Measurements from ENCODE around the gene NGLY1.

Gene NGLY1

DNA sequence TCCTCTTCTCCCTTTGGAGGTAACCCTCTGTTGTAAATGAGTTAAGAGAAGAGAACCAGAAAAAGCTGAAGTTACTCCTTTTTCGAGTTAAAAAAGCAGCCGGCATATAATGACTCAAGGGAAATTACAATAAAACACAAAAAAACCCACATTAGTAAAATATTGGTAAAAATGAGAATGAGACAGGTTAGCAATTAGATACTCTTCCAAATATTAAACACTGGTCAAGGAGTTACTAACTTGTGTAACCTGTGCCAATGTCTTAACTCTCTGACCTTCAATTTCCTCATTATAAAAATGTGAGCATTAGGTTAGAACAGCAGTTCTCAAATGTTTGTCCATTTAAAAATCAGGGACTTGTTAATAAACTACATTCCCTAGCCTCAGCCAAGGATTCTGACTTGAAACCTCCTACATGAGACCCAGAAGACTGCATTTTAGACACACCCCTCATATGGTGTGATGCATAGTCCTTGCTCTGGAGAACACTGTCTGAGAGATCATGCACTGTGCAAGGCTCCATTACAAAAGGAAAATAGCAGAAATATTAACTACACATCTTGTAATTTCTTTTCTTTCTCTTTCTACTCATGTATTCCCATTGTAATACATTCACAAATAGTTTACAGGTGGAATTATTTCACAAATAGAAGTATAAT is 75.8 kb downstream of the NGLY1 start:
- DNase-seq: no peak

DNA sequence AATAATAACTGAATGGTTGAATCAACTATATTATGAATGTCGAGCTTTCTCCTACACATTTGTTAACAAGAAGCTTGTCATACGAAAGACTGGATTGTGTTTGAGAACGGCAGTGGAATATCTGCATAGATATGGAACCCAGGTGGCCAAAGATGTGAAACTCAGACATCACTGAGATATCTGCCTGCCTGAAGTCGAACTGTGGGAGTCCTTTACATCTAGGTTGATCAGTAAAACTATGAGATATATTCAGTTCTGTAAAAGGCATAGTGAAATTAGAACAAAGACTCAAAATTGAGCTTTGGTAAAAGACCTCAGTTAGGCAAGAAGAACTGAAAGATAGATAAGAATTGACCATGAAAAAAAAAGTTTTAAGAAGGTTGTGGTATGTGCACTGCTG is 77.0 kb downstream of the NGLY1 start:
- no peak for DNase-seq

DNA sequence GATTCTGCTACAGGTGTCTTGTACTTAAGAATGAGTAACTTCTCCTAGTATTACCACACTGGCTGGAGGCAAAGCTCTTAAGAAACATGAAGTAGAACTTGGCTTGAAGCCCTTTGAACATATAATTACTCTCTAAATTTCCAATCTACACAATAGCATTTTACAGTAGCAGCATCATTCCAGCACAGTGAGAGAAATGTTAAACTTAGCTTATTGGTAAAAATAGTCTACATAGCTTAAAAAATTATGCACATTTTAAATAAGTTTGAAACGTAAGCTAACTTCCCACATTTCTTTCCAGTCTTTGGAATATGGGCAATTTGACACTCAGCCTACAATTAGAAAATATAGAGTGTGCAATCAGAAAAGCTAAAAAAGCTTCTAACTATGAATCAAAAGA is 85.7 kb downstream of the NGLY1 start:
- no peak for DNase-seq

DNA sequence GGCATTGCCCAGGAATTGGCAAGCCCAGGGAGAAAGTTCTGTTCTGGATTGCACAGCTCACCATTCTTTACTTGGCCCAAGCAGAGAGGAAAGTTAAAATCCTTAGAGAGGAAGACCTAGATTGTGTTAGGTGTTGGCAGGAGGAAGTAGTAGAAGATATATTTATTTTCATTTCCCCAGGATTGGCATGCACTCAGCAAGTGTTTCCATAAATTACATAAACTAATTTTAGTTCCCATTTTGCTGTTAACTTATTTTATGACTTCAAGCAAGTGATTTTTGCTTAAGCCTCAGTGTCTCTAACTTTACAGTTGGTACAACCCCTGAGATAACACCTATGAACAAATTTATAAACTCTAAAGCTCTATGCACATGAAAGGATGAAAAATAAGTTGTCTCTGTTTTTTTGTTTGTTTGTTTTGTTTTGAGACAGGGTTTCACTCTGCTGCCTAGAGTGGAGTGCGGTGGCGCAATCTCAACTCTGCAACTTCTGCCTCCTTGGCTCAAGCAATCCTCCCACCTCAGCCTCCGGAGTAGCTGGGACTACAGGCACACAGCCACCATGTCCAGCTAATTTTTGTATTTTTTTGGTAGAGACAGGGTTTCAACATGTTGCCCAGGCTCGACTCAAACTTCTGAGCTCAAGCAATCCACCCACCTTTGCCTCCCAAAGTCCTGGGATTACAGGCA is 87.4 kb downstream of the NGLY1 start:
- DNase-seq: no peak

DNA sequence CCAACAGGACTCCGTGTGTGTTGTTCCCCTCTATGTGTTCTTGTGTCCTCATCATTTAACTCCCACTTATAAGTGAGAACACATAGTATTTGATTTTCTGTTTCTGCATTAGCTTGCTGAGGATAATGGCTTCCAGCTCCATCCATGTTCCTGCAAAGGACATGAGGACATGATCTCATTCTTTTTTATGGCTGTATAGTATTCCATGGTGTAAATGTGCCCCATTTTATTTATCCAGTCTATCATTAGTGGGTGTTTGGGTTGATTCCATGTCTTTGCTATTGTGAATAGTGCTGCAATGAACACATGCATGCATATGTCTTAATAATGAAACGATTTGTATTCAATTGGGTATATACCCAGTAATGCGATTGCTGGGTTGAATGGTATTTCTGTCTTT is 90.0 kb downstream of the NGLY1 start:
- no peak for DNase-seq

DNA sequence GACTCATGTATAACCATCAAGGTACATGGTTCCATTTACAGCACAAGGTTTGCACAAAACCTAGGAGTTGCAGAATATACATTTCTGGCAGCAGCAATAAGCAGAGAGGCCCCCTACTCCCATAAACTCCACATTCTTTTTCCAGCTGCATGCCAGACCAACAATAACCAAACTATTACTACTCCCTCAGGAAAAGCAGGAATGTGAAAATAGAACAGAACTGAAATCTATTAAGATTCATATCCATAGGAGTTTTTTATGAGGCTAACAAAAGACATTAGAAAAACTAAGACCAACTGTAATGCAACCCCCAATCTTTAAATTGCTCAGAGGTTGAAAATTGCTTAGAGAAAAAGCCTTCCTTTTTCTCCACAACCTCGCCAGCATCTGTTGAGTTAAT is 90.9 kb downstream of the NGLY1 start:
- DNase-seq: peak; percentile 2

DNA sequence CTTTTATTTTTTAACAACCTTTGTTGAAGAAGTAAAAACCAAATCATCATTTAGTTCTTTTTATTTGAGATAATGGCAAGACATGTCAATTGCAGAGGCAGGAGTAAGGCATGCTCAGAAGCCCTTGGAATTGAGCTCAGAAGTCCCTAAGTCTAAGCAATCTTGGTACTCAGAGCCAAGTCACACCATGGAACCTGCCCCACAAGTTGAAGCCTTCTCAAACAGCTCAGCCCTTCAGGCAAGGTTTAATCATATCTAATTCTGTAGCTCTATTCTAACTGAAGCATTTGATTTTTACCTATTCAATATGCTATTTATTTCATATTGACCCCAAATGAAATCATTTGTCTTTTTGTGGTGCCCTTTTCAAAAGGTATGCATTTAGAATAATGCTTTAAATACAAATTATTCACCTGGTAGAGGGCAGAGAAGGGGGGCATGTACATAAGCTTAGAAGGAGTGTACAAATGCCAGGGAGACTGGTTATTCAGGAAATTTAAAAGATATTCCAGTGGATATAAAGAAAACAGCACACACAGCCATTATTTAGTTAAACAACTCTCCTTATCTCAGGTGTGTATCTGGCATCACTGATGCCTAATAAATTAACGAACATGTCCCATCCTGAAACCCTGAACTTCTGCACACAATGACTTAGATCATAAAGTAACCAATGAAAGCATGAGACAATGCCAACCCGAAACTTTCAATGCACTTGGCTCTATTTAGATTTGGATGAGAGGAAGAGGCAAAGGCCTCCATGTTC is 92.3 kb downstream of the NGLY1 start:
- DNase-seq: no peak

DNA sequence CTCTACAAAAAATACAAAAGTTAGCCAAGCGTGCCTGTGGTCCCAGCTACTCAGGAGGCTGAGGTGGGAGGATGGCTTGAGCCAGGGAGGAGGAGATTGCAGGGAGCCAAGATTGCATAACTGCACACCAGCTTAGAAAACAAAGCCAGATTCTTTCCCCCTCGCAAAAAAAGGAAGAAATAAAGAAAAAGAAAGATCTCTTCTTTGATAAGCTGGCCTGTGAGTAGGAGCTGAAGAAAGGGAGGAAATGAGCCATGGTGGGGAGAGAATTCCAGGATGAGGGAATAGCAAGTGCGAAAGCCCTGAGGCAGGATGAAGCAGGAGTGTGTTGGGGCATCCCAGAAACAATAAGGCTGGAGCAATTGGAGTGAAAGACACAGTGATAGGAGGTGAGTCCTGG is 94.0 kb downstream of the NGLY1 start:
- DNase-seq: no peak

DNA sequence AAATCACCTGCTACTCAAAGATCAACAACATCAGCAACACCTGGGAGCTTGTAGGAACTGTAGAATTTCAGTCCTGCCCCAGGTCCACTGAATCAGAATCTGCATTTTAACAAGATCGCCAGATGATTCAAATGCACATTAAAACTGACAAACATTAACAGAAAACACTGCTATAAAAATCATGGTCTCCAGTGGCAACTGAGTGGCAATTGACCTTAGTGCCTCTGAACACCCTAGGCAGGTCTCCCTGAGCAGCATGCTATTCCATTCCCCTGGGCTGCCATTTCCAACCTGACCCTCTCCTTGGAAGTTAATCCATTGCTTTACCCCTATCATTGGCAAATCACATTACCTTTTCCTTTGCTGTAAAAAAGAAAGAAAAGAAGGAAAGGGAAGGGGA is 95.5 kb downstream of the NGLY1 start:
- no peak for DNase-seq

DNA sequence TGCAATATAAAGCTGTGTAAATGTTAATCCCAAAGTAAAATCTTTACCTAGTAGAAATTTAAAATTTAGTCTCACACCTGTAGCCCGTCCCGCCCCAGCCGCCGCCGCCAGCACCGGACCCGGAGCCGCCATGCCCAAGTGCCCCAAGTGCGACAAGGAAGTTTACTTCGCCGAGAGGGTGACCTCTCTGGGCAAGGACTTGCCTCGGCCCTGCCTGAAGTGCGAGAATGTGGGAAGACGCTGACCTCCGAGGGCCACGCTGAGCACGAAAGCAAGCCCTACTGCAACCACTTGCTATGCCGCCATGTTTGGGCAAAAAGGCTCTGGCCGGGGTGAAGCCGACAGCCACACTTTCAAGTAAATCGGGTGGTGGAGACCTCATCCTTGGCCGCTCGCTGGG is 96.5 kb downstream of the NGLY1 start:
- no peak for DNase-seq

DNA sequence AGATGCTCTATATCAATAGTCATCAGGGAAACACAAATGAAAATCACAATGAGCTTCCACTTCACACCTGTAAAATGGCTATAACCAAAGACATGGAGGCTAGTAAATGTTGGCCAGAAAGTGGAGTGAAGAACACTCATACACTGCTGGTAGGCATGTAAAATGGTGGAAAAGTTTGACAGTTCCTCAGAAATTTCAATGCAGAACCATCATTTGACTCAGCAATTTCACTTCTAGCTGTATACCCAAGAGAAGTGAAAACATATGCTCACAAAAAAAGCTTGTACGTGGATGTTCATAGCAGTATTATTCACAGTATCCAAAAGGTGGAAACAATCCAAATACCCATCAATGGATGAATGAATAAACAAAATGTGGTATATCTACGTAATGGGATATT is 99.4 kb downstream of the NGLY1 start:
- DNase-seq: no peak

DNA sequence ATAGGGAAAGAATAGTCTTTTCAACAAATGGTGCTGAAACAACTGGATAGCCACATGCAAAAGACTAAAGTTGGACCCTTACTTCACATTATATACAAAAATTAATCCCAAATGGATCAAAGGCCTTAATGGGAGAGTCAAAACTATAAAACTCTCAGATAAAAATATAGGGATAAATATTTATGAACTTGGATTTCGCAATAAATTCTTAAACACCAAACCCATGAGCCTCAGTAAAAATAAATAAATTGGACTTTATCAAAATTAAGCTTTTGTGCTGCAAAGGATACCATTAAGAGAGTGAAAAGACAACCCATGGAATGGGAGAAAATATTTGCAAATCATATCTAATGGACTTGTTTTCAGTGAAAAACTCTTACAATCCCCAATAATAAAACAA is 99.8 kb downstream of the NGLY1 start:
- DNase-seq: no peak

DNA sequence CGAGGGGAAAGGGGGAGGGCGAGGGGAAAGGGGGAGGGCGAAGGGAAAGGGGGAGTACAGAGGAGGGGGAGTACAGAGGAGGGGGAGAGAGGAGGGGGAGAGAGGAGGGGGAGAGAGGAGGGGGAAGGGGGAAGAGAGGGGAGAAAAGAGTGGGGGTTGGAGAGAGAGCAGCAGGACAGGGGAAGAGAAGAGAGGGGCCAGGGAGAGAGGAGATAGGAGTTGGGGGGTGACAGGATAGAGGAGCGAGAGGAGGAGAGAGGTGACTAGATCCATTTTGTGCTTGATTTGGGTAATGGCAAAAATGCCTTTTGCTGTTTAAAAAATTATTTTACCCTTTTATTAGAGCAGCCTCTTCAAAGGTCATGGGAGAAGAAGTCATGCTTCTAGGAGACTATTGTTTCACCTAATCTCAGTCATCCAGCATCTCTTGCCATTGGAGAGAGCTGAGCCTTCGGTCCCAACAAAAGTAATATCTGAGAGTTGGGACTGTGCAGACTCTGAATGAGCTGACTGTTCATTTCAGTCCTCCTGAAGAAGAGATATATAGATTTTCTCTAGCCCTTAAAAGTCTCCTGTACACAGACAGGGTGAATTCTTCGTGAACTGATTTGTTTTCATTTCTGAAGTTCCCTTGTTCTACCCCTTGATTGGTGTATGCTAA is 103.5 kb downstream of the NGLY1 start:
- no peak for DNase-seq

DNA sequence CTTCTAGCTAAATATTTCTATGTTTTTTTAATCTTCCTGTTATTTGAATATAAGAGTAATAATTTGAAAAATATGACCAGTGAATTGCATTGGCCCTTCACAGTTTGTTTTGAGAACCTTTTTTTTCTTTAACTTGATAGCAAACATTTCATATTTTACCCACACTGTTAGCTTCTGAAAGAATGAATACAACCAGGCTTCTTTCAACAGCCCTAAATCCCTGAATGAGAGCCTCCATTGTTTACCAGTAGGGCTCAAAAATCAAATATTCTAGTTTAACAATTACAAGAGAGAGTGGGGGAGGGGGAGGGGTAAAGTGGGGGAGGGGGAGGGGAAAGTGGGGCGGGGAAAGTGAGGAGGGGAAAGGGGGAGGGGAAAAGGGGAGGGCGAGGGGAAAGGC is 104.1 kb downstream of the NGLY1 start:
- DNase-seq: no peak

DNA sequence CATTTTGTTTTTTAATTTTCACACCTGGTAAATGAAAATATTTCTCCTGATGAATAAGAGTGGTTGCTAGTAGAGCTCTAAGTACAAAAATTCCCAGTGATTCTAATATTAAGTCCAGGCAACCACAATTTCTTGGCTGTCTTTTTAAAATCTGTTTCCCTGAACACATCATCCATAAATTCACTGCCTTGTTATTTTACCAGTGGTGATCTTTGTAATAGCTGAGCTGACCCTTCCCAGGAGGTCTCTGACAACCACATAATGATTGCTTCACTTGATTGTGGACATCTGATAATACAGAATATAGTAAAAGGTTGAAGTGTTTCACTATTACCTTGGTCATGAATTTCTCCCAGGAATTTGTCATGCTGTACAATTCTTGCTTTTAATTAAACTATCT is 104.7 kb downstream of the NGLY1 start:
- DNase-seq: peak; percentile 35

DNA sequence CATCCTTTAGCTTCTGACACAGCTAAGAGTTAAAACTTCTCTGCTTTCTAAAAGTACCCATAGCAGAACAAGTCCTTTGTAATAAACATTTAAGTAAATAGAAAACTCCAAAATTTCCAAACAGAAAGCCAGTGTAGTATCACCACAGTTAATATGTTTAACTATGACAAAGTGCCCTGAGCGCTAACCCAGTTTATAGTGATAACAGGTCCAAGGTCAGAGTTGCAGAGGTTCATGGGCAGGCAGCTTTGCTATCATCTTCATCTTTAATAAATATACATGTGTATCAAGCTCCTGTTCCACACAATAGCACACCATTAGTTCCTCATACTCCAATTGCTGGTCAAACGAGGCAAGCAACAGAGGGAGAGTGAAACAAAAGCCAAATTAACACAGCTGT is 106.1 kb downstream of the NGLY1 start:
- no peak for DNase-seq

DNA sequence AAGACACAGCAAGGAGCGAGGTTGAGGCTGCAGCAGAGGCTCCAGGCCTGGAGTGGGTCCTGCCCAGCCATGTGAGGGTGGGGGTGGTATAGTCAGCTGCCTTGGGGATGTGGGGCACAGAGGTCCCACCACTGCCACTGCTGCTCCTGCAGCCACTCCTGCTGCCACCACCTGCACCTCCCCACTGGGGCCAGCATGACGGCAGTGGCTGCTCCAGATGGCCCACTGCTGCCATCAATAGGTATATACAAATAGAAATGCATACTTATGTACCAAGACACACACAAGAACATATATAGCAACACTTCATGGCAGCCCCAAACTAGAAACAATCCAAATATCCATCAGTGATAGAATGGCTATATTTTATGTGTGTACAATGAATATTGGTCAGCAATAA is 108.6 kb downstream of the NGLY1 start:
- DNase-seq: no peak

DNA sequence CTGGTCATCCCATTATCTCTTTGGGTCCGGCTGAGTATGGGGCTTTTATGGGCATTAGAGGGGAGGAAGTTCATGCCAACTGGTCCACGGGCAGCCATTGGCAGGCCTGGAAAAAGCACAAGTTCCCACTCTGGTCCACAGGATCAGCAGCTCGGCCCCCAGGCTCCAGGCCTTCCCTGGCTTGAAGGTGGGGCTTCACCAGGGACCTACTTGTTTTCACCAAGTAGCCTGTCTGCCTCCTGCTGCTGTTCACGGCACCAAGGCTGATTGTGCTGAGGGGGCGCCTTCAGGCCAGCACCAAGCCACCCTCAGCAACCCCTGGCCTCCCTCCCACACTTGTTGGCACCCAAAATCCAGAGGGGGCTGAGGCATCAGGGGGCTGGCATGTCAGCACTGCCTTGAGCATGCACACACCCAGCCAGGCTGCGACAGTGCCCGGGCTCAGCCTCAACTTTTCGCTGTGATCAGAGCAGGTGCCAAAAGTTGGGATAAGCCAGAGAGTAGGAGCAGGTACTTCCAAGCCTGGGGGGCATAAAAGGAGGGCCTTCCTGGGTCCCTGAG is 109.4 kb downstream of the NGLY1 start:
- no peak for DNase-seq
